HG03342 (cell line): ENCODE measurements around the gene RNF149.

Experiments used
- ATAC-seq: cut with Tn5 transposase; IDR thresholded peaks from one replicate; pipeline ENCODE4 v1.9.1; 2021; ENCODE audit warnings: mild to moderate bottlenecking, moderate library complexity; ENCODE audit not compliant: unreplicated experiment

RNF149 gene

DNA sequence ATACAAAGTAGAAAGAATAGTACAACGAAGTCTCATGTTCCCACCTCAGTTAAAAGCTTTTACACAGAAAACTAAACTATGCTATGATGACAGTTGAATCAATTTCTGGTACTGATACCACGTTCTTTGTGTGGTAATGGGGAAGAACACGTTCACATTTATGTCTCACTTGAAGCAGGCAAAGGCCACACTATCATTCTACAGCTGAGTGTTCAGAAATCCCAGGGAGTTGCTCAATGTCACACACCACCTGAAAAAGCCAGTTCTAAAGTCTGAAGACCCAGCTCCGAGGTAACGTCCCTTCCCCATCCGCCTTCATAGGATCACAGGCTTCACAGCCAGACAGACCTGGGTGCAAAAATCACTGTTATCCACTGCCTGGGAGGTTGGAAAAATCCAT, 8.9 kb downstream of the RNF149 start:
- ATAC-seq: no peak

DNA sequence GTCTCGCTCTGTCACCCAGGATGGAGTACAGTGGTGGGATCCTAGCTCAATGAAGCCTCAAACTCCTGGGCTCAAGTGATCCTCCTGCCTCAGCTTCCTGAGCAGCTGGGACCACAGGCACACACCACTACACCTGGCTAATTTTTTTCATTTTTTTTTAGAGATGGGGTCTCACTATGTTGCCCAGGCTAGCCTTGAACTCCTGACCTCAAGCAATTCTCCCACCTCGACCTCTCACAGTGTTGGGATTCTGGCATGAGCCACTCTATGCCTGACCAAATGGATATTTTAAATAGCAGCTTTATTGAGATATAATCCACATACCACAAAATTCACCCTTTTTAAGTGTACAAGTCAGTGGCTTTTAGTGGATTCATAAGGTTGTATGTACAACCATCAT, 11.1 kb downstream of the RNF149 start:
- ATAC-seq: no peak

DNA sequence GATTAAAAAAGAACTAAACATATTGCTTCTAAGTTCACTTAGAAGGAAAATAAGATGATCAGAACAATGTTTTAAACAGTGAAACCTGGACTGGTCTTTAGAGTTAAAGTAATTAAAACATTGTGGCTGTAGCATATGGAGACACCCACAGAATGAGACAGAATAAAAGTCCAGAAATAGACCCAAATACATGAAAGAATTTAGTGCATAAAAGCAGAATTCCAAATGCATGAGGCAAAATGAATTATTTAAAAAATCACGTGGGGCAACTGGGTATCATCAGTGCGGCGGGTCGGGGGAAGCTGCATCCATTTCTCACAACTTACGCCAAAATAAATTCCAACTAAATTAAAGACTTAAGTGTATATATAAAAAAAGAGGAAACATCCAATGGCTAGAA, 12.1 kb downstream of the RNF149 start:
- ATAC-seq: no peak

DNA sequence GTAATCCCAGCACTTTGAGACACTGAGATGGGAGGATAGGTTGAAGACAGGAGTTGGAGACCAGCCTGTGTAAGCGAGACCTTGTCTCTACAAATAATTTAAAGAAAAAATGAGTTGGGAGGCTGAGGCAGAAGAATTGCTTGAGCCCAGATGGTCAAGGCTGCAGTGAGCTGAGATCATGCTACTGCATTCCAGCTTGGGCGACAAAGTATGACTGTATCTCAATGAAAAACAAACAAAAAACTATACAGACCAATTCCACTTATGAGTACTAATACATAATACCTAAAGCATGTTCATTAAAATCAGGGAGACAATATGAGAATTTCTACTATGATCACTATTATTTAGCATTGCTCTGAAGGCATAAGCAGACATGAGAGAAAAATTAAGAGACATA, 12.6 kb downstream of the RNF149 start:
- no peak for ATAC-seq

DNA sequence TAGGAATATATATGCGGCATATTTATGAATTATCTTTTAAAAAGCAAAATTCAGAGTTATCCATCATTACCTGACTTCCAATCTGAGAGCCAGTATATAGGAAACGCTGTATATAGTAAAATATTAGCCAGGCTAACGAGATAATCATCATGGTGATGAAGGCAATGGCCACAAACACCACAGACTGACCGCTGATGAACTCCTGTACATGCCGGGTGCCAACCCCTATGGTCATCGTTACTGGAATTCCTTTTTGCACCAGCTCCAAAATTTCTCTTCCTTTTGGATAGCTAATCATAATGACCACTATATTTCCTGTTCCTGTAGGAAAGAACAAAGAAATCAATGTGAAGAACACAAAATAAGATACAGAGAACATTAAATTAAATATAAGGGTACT, 13.6 kb downstream of the RNF149 start:
- no peak for ATAC-seq

DNA sequence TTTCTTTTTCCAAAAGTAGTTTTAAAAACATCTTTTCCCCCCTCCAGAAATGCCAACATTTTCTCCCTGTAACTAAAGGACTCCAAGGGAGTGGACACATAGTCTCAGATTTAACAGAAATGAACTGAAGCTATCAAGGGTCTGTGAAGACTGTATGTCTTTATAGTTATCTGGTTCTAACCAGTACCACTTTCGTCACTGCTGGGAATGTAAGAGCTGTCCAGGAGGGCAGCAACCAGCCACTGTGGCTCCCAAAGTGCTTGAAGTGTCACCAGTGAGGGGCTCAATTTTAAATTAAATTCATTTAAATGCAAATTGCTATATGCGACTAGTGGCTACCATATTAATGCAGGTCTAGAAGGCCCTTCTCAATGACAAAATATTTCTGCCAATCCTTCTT, 15.0 kb downstream of the RNF149 start:
- ATAC-seq: no peak

DNA sequence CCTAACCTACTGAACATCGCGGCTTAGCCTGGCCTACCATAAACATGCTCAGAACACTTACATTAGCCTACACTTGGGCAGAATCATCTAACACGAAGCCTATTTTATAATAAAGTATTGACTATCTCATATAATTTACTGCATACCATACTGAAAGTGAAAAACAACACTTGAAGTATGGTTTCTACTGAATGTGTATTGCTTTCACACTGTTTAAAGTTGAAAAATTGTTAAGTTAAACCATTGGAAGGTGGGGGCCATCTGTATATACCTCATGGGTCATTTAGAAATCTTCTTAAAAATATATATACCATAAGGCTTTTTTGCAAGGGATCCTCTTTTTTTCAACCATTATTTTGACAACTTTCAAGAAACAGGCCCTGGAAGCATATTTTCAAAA, 16.5 kb downstream of the RNF149 start:
- no peak for ATAC-seq

DNA sequence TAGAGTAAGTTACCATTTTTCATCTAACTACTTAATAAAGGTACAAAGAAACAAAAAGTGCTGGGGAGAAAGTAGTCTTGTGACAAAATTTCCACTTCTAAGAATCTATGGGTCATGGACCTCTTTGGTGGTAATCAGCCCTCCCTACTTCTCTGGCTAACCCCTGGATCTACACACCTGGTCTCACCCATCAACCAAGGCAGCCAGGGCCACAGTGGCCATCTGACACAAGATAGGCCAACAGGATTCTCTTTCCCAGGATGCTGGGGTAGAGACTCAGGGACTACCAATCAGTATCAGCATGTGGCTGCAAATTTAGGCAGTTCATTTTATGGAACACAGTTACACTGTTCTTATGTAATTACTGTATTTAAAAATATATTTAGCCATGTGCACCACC, 17.8 kb downstream of the RNF149 start:
- ATAC-seq: no peak

DNA sequence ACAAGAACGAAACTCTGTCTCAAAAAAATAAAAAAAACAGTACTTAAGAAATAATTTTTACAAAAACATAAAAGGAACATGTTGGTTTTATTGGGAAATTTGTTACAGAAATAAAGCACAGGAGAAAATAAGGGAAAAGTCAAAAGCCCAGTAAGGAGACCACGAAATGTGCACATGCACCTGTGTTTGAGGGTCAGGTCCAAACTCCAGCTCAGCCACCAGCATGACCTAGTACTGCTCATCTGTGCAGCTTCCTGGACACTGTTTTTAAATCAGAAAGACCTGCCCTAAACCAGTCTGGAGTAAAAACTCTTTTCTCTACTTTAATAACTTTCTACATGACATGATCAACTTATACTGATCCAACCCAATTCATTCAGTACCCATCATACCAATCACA, 21.2 kb downstream of the RNF149 start:
- no peak for ATAC-seq

DNA sequence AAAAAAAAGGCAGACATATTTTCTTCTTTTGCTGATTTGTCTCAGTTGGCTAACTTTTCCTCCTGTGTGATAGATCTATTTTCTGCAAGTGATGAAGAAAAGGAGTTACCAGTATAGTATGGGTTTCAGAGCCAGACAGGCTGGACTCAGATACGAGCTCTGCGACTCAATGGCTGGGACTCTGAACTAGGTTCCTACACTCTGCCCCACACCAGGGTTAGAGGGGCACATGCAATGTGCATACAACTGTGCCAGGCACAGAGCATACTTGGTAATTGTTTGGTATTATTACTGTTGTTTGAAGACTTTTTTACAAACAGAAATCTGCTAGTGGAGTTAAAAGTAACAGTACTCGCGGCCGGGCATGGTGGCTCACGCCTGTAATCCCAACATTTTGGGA, 21.8 kb downstream of the RNF149 start:
- no peak for ATAC-seq

DNA sequence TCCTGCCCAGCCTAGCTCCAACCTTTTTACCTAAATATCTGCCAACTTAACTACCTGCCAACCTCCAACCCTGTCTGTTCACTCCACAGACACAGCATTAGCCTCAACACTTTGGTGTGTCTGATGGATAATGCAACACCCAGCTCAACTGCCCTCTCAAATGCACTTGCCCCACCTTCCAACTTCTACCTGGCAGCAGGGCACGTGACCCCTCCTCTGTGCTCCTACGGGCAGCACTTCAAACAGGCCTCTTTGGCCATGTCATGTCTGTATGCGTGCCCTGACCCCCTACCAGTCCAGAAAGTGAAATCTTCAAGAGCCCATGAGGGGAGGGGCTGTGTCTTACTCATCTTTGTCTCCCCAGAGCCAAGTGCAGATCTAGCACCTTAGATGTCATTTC, 25.5 kb downstream of the RNF149 start:
- ATAC-seq: no peak

DNA sequence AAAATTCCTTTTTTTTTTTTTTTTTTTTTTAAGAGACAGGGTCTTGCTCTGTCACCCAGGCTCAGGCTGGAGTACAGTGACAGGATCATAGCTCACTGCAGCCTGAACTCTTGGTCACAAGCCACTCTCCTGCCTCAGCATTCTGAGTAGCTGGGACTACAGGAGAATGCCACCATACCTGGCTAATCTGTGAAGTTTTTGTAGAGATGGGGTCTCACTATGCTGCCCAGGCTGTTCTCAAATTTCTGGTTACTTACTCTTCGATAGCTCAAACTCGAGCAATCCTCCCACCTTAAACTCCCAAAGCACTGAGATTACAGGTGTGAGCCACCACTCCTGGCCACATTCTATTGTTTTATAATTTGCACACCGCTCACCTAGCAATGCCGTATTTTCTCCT, 27.0 kb downstream of the RNF149 start:
- ATAC-seq: no peak

DNA sequence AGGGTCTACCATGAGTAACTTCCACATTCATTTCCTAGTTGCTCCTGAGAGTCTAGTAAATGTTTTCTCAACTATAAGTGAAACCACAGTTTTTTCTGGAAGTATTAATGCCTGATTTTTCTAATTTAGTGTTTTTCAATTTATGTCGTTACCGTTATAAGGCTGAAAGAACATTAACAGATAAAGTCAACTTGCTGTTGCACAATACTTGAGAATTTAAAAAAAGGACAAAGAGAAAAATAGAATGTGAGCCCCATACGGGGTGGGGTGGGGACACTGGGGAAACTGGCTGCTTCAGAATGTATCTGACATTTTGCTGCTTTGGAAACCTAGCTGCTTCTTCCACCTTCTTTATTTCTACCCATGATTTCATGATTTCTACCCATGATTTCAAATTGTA, 29.6 kb downstream of the RNF149 start:
- no peak for ATAC-seq

DNA sequence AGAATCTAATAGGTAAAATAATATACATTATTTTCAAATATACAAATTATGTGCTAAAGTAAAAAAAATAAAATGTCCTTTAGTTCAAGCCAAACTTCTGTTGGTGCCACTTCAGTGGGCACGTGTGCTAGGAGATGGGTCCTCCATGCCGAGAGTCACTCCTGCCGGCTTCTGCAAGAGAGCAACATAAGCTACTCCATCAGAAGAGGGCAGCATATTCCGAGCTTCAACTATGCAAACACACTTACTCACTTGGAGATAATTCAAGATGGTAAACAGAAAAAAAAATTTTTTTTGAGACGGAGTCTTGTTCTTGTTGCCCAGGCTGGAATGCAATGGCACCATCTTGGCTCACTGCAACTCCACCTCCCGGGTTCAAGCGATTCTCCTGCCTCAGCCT, 31.4 kb downstream of the RNF149 start:
- no peak for ATAC-seq

DNA sequence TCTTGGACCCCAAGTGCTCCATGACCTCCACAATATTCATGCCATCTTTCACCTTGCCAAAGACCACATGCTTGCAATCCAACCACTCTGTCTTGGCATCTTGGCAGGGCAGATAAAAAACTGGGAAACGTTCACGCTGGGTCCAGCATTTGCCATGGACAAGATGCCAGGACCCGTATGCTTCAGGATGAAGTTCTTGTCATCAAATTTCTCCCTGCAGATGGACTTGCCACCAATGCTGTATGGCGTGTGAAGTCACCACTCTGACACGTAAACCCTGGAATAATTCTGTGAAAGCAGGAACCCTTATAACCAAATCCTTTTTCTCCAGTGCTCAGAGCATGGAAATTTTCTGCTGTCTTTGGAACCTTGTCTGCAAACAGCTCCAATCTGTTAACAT, 34.4 kb downstream of the RNF149 start:
- no peak for ATAC-seq

DNA sequence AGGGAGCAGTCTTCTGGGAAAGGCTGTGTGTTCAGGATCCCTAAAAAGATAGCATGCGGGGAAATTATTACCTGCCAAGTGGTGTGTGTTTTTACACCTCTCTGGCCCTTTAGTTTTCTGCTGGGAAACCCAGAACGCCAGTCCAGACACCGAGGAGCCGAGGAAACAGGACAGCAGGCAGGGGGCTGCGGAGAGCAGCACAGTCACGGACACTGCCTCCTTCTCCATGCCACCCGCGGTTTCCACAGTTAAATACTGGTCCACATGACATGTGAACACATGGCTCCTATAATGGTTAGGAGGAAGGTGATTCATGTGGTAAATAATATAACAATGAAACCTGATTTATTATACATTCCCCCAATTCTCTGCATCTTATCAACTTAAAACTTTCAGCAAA, 35.4 kb downstream of the RNF149 start:
- no peak for ATAC-seq

DNA sequence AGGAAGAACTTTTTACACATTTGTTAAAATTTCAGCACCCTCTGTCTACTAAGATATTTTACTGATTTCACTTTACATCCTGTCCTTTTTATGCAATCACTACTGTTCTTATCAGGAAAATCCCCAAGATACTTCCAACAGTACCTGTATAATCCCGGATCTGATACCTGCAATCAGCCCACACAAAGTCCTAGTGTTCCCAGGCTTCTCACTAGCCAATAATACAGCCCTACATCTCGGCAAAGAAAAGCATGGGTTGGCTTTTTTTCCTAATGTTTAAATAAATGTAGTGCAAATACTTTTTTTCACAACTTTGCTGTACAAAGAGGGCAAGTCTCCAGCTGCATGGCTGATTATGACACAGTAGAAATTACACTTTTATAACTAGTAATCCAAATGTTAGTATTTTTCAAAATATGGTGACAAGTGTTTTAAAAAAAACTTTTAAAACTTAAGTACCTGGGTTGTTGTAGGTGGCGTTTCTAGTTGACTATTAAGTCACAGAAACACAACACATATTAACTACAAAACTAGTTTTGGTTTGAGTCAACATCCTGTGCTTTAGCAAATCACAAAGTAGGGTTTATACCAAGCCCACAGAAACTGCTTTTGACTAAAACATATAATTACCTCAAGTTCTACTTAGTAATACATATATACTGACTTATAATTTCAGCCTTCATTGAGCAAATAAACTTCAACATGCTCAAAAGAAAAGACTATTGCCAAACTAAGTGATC, 36.3 kb downstream of the RNF149 start:
- peak; percentile 88 for ATAC-seq

DNA sequence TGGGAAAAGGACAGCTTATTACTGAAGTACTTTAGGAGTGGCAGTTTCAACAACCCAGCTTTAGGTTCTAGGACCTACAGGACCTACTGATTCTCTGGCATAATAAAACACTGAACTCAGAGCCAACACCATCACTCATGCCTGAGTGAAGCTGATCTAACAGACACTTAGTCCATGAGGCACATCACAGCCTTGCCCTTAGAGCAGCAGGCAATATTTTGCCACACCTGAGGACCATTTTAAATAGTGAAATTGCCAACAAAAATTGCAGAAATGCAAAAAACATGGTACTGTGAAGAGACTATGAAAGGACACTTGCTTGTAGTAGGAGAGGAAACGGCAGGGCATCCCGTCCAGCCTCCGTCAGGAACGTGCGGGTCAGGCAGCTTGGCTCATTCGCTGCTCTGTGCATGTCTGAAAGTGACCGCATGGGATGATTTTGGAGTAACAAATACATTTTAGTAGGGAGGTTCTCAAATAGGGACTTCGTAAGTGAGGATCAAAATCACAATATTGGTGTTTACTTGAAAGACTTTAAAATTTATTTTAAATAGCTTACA, 37.7 kb downstream of the RNF149 start:
- ATAC-seq: no peak

DNA sequence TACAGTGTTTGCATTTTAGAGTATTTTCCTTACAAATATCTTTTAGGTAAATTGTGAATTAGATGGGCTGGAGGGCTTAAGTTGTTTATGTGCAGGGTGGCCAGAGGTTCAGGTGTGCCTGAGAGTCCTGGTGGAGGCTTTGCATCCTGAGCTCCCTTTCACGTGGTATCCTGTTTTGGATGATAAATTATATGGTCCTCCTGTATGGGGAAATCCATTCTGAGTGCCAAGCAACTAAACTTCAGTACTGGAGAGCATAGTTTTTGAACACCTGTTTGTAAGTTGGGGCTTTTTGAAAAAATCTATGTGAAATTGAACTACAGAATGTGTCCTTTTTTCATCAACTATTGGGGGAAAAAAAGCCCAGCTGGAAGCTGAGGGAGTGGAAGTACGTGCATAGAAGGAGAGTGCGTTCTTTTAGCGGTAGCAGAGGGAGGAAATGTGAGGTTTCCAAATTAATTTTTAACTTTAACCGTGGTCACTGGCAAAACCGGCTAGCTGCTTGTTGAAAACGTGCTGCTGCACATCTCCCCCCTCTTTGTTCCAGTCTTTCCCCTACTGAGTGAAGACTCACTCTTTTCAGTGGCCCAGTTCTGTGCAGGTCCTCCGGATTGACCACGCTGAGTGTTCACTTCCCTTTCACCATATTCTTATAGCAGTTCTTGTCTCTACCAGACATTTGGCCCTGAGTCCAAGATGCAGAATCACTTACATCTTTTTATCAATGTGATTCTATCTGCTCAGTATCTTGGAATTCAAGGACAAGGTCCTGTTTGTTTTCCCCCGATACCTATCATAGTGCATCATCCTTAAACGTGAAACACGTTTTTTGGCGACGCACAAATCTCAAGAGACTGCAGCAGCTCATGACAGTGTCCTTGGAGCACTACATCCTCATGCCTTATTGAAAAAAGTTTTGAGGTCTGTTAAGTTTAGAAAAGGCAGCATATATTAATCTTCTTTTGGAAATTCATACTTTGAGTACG, 40.5 kb downstream of the RNF149 start:
- ATAC-seq: peak; percentile 49

DNA sequence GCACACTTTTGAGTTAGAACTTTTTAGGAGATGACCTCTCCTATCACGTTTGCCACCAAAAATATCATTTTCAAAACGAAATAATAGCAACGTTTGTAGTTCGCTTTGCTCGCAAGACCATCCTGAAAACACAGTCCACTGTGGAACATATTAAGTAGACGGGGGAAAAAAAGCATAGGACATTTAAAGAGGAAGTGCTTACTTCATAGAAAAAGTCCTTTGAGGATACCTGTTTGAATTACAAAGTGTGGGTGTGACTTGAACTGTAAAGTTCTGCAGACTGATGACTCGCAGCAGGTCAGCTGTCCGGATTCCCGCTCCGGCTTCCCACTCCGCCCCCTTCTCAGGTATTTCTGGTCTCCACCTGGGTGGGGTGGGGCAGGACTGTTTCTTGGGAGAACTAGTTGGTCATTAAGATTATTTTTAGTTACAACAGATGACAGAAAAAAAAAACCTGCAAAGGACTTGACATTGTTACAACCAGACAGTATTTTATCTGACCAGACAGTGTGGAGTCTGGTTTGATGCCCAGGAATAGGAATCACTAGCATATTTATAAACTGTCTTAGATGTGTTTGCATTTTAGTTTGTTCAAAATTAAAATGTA, 42.5 kb downstream of the RNF149 start:
- ATAC-seq: no peak

DNA sequence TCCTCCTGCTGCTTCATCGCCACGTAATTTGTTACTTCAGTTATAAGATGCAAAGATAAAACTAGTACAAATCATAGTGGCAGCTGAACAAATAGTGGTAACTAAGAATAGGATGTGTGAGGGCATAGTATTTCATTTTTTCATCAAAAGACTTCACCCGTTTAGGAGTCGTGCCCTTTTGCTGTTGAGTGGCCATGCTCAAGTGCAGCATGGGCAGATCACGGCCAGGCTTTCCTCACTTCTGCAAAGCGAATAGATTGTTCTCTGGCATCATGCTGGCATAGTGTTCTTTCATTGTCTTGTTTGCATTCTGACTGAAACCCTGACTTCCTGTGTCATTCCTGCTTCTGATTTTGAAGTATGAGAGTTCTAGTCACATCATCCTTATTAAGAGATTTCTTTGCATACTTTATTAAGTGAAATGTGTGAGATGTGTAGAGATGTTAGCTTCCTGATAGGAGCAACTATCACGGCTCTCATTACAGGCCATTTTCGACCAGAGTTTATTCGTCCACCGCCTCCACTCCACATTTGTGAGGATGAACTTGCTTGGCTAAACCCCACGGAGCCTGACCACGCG, 44.1 kb downstream of the RNF149 start:
- ATAC-seq: no peak
